ENCODE data around the gene CYB561.

Gene CYB561

GRCh38 chr17:63412234-63412633 is 33.9 kb downstream of the CYB561 start:
- no peak for DNase-seq (ENCODE audit: low read depth in 3 of 3)

- no peak for DNase-seq (ENCODE audit: low read depth in 3 of 3)
Measured at GRCh38 chr17:63407741-63408330, 38.3 kb downstream of the CYB561 start.

GRCh38 chr17:63406689-63407330 is 39.3 kb downstream of the CYB561 start:
- peak; percentile 48 to 69 (median 51) for DNase-seq (ENCODE audit: low read depth in 3 of 3)

- DNase-seq (ENCODE audit: low read depth in 3 of 3), result no peak
Measured at GRCh38 chr17:63405741-63406261, 40.3 kb downstream of the CYB561 start.

- DNase-seq (ENCODE audit: low read depth in 3 of 3), result no peak
Measured at GRCh38 chr17:63405020-63405419, 41.1 kb downstream of the CYB561 start.

- no peak for DNase-seq (ENCODE audit: low read depth in 3 of 3)
Measured at GRCh38 chr17:63402431-63403212, 43.5 kb downstream of the CYB561 start.

GRCh38 chr17:63399856-63400255 is 46.2 kb downstream of the CYB561 start:
- DNase-seq (ENCODE audit: low read depth in 3 of 3), result no peak

- no peak for DNase-seq (ENCODE audit: low read depth in 3 of 3)
Measured at GRCh38 chr17:63399316-63399715, 46.8 kb downstream of the CYB561 start.

GRCh38 chr17:63398680-63399079 is 47.4 kb downstream of the CYB561 start:
- DNase-seq (ENCODE audit: low read depth in 3 of 3), result no peak

GRCh38 chr17:63395075-63395805 is 50.9 kb downstream of the CYB561 start:
- DNase-seq (ENCODE audit: low read depth in 3 of 3), result no peak

- no peak for DNase-seq (ENCODE audit: low read depth in 3 of 3)
Measured at GRCh38 chr17:63390090-63390489, 56.0 kb downstream of the CYB561 start.

- DNase-seq (ENCODE audit: low read depth in 3 of 3), result no peak
Measured at GRCh38 chr17:63387656-63388340, 58.3 kb downstream of the CYB561 start.

GRCh38 chr17:63382826-63383225 is 63.3 kb downstream of the CYB561 start:
- DNase-seq (ENCODE audit: low read depth in 3 of 3), result no peak
